CD8-positive, alpha-beta memory T cell (primary cell): ENCODE data around the gene RFX6. TPM values are rescaled to one million over a fixed set of nuclear protein-coding genes. Genes with fewer than 3 reads are reported as not detected.
"Not testable (repeated sequence)": the region's sequence is repeated elsewhere in the genome, so short reads cannot be mapped to it uniquely, and the experiment has no call there.

Experiments
- CTCF ChIA-PET: fragments of 350-600 bp; sonication (Branson Sonifier 250); formaldehyde crosslinking; loops from one replicate; lab custom pipeline; 2021; ENCODE audit warnings: antibody characterized with exemption; lab: Charles Lee
- POLR2A ChIA-PET: fragments of 350-600 bp; sonication (Branson Sonifier 250); formaldehyde crosslinking; loops from one replicate; lab custom pipeline; 2021; ENCODE audit warnings: antibody characterized with exemption; lab: Charles Lee
- DNase-seq, 5 donors: peaks; one replicate each; pipeline versions ENCODE4 v3.0.0 to v3.0.0-alpha.2; 2020 to 2022; ENCODE audit warnings: mixed read lengths in 1 of 5
- H3K27ac ChIP-seq: one replicate; pipeline ENCODE4 v1.7.0; 2013; ENCODE audit warnings: low read depth, mild to moderate bottlenecking, low read length, moderate library complexity
- H3K27me3 ChIP-seq: 2 replicates; pipeline ENCODE4 v1.7.0; 2013; ENCODE audit warnings: low read length, mild to moderate bottlenecking; ENCODE audit not compliant: insufficient read depth, poor library complexity, severe bottlenecking
- H3K36me3 ChIP-seq: 2 replicates; pipeline ENCODE4 v1.7.0; 2013; ENCODE audit warnings: mild to moderate bottlenecking, low read length, moderate library complexity; ENCODE audit not compliant: insufficient read depth
- H3K4me1 ChIP-seq: 2 replicates; pipeline ENCODE4 v1.7.0; 2013; ENCODE audit warnings: mild to moderate bottlenecking, low read length, moderate library complexity; ENCODE audit not compliant: insufficient read depth
- H3K4me3 ChIP-seq: 2 replicates; pipeline ENCODE4 v1.7.0; 2013; ENCODE audit warnings: mild to moderate bottlenecking, low read length
- H3K9me3 ChIP-seq: 2 replicates; pipeline ENCODE4 v1.7.0; 2013; ENCODE audit warnings: mild to moderate bottlenecking, low read length
- H3K27ac Mint-ChIP-seq, 8 donors: one replicate each; pipeline ENCODE4 v1.8.0; 2020 to 2021; ENCODE audit warnings: mixed read lengths in 8 of 8, mild to moderate bottlenecking in 6 of 8, inconsistent platforms in 3 of 8, moderate library complexity in 3 of 8
- H3K27me3 Mint-ChIP-seq, 2 donors: one replicate each; pipeline ENCODE4 v1.8.0; 2020 to 2021; ENCODE audit warnings: mixed read lengths in 2 of 2, mild to moderate bottlenecking in 1 of 2, moderate library complexity in 1 of 2
- H3K36me3 Mint-ChIP-seq, 3 donors: one replicate each; pipeline ENCODE4 v1.8.0; 2020 to 2021; ENCODE audit warnings: mixed read lengths in 3 of 3, inconsistent platforms in 1 of 3, mild to moderate bottlenecking in 1 of 3
- H3K4me1 Mint-ChIP-seq, 3 donors: one replicate each; pipeline ENCODE4 v1.8.0; 2020 to 2021; ENCODE audit warnings: mixed read lengths in 3 of 3, inconsistent platforms in 1 of 3, mild to moderate bottlenecking in 1 of 3
- H3K4me3 Mint-ChIP-seq, 7 donors: one replicate each; pipeline ENCODE4 v1.8.0; 2020 to 2021; ENCODE audit warnings: mixed read lengths in 7 of 7, mild to moderate bottlenecking in 6 of 7, moderate library complexity in 4 of 7, inconsistent platforms in 2 of 7
- H3K9me3 Mint-ChIP-seq, 5 donors: one replicate each; pipeline ENCODE4 v1.8.0; 2020 to 2022; ENCODE audit warnings: mixed read lengths in 5 of 5, mild to moderate bottlenecking in 3 of 5, moderate library complexity in 2 of 5, inconsistent platforms in 1 of 5
- polyA plus RNA-seq: library from polyadenylated mRNA; unstranded; fragments of 300-500 nt; fragmentation: Illumina TruSeq; gene quantifications from one replicate; pipeline ENCODE4 v1.2.3, GENCODE V29; 2021
- total RNA-seq, 2 experiments: library from RNA; stranded (reverse); gene quantifications; one replicate each; pipeline ENCODE4 v1.2.3, GENCODE V29; 2021

Gene RFX6, protein sequence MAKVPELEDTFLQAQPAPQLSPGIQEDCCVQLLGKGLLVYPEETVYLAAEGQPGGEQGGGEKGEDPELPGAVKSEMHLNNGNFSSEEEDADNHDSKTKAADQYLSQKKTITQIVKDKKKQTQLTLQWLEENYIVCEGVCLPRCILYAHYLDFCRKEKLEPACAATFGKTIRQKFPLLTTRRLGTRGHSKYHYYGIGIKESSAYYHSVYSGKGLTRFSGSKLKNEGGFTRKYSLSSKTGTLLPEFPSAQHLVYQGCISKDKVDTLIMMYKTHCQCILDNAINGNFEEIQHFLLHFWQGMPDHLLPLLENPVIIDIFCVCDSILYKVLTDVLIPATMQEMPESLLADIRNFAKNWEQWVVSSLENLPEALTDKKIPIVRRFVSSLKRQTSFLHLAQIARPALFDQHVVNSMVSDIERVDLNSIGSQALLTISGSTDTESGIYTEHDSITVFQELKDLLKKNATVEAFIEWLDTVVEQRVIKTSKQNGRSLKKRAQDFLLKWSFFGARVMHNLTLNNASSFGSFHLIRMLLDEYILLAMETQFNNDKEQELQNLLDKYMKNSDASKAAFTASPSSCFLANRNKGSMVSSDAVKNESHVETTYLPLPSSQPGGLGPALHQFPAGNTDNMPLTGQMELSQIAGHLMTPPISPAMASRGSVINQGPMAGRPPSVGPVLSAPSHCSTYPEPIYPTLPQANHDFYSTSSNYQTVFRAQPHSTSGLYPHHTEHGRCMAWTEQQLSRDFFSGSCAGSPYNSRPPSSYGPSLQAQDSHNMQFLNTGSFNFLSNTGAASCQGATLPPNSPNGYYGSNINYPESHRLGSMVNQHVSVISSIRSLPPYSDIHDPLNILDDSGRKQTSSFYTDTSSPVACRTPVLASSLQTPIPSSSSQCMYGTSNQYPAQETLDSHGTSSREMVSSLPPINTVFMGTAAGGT
- total RNA-seq (not detected), polyA plus RNA-seq (not detected)

- no peak within 1 kb of the TSS for H3K27ac Mint-ChIP-seq
- POLR2A ChIA-PET = no interaction called here
- CTCF ChIA-PET = no interaction called here
- H3K9me3 ChIP-seq = no peaks in the 10 kb centered on the region
- DNase-seq = no peak
- H3K4me3 ChIP-seq = no peak within 1 kb of the TSS
- peak within 1 kb of the TSS in 3 of 7 donors; percentile 43 to 72 (median 68) for H3K4me3 Mint-ChIP-seq
- no peak within 1 kb of the TSS for H3K27ac ChIP-seq
- H3K36me3 Mint-ChIP-seq = peaks cover 0 to 4% (median 0%) of the 10 kb centered on the region in 3 donors
- H3K4me1 Mint-ChIP-seq = peaks cover 7 to 16% (median 7%) of the 10 kb centered on the region in 3 donors
- H3K27me3 Mint-ChIP-seq = peaks cover 20 to 35% of the 10 kb centered on the region in 2 donors
- no peaks in the 10 kb centered on the region for H3K4me1 ChIP-seq
- H3K36me3 ChIP-seq = no peaks in the 10 kb centered on the region
- peaks cover 10% of the 10 kb centered on the region for H3K27me3 ChIP-seq
- H3K9me3 Mint-ChIP-seq = peaks cover 0 to 6% (median 5%) of the 10 kb centered on the region in 5 donors
Measured at GRCh38 chr6:116876635-116877611, at the start of gene RFX6. RFX6 (plus strand) TSS chr6:116877242; CDS start chr6:116877276, 34 bp downstream.

- no peak overlapping the region for H3K27ac ChIP-seq
- H3K9me3 ChIP-seq = no peaks in the 10 kb centered on the region
- no peak for DNase-seq
- peaks cover 5 to 22% (median 8%) of the 10 kb centered on the region in 5 donors for H3K9me3 Mint-ChIP-seq
- POLR2A ChIA-PET = no interaction called here
- no peaks in the 10 kb centered on the region for H3K27me3 ChIP-seq
- H3K36me3 ChIP-seq = no peaks in the 10 kb centered on the region
- H3K27ac Mint-ChIP-seq = no peak overlapping the region
- H3K36me3 Mint-ChIP-seq = no peaks in the 10 kb centered on the region
- H3K4me1 Mint-ChIP-seq = no peaks in the 10 kb centered on the region
- CTCF ChIA-PET = no interaction called here
- H3K4me3 Mint-ChIP-seq = no peak overlapping the region
- H3K4me3 ChIP-seq = no peak overlapping the region
- no peaks in the 10 kb centered on the region for H3K4me1 ChIP-seq
- no peaks in the 10 kb centered on the region for H3K27me3 Mint-ChIP-seq
Measured at GRCh38 chr6:116827561-116828240, 49.3 kb upstream of the RFX6 start.

DNA sequence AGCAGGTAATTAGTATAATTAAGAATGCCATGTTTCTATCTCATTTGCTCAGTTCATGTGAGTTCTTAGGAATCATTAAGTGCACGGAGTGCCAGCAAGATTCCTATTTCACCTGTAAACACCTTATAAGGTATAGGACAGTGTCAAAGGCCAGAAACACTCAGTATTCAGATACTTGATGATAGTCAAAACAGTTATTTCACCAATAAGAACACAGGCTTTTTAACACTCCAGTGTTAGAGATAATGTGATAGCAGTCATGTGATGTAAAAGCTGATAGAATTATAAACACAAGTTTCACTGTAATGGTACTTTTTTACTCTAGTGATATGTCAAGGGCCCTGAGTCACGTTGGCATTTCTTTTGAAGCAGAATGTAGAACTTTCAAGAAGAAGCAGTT lies 48.1 kb upstream of the RFX6 start, which contains the start of gene GPRC6A:
Gene GPRC6A, minus strand, starts transcription at position 101 of the 400 bp plus-strand sequence. Its CDS starts 70 bp downstream, at position 31.
- no peaks in the 10 kb centered on the region for H3K36me3 ChIP-seq
- ChIA-PET POLR2A (no interaction called here), CTCF (no interaction called here)
- no peaks in the 10 kb centered on the region for H3K27me3 ChIP-seq
- H3K36me3 Mint-ChIP-seq = no peaks in the 10 kb centered on the region
- no peak within 1 kb of the TSS for H3K4me3 ChIP-seq
- no peaks in the 10 kb centered on the region for H3K27me3 Mint-ChIP-seq
- no peaks in the 10 kb centered on the region for H3K4me1 Mint-ChIP-seq
- no peak for DNase-seq
- H3K9me3 Mint-ChIP-seq = peaks cover under 1 to 10% (median under 1%) of the 10 kb centered on the region in 5 donors
- no peak within 1 kb of the TSS for H3K4me3 Mint-ChIP-seq
- no peak within 1 kb of the TSS for H3K27ac ChIP-seq
- H3K9me3 ChIP-seq = no peaks in the 10 kb centered on the region
- H3K4me1 ChIP-seq = no peaks in the 10 kb centered on the region
- H3K27ac Mint-ChIP-seq = no peak within 1 kb of the TSS

GRCh38 chr6:116834526-116834925 lies 42.5 kb upstream of the RFX6 start:
- H3K36me3 Mint-ChIP-seq, H3K9me3 ChIP-seq, H3K4me1 Mint-ChIP-seq, H3K27me3 ChIP-seq, H3K27ac Mint-ChIP-seq, H3K4me1 ChIP-seq, H3K4me3 Mint-ChIP-seq, DNase-seq, H3K36me3 ChIP-seq, POLR2A ChIA-PET, H3K27me3 Mint-ChIP-seq, CTCF ChIA-PET, H3K9me3 Mint-ChIP-seq, H3K4me3 ChIP-seq, H3K27ac ChIP-seq: not testable (repeated sequence)

DNA sequence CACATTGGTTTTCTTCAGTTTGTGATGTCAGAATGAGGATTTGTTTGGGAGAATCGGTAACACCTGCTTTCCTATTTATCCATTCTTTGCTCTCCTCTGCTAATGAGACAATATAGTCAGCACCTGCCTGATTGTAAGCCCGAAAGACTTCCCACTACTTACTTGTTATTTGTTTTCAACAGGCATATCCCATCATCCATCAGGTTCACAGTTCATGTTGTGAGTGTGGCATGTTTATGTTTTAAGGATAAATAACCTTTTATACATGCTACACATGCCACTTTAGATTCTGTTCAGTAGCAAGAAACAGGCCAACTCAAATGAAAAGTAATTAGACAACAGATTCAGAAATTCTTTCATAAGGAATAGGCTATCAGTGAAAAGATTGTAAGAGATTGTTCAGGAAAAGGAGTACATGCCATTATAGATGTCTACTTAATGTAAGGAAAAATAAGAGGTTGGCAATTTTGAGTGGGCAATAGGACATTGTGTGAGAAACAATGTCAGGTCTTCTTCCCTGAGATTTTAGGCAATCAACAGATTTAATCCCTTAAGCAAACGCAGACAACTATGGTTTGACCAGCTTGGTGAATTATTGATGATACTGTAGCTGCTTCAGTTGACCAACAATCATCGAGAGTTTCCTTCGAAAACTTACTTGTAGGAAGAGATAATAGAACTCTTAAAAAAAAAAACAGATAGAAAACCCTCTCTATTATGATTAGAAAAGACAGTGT lies 40.3 kb upstream of the RFX6 start:
- Histone ChIP-seq H3K4me1 (no peaks in the 10 kb centered on the region), H3K27ac (no peak overlapping the region), H3K27me3 (no peaks in the 10 kb centered on the region), H3K4me3 (no peak overlapping the region), H3K36me3 (no peaks in the 10 kb centered on the region), H3K9me3 (no peaks in the 10 kb centered on the region)
- DNase-seq = no peak
- no peak overlapping the region for H3K4me3 Mint-ChIP-seq
- H3K27me3 Mint-ChIP-seq = peaks cover 3 to 6% of the 10 kb centered on the region in 2 donors
- H3K36me3 Mint-ChIP-seq = no peaks in the 10 kb centered on the region
- ChIA-PET POLR2A (no interaction called here), CTCF (no interaction called here)
- no peak overlapping the region for H3K27ac Mint-ChIP-seq
- peaks cover 0 to 5% (median 2%) of the 10 kb centered on the region in 5 donors for H3K9me3 Mint-ChIP-seq
- H3K4me1 Mint-ChIP-seq = no peaks in the 10 kb centered on the region

GRCh38 chr6:116840091-116840490 lies 37.0 kb upstream of the RFX6 start:
- DNase-seq = no peak
- H3K27ac ChIP-seq = no peak overlapping the region
- Mint-ChIP-seq H3K27me3 (peaks cover 3 to 6% of the 10 kb centered on the region in 2 donors), H3K36me3 (no peaks in the 10 kb centered on the region), H3K9me3 (peaks cover 0 to 5% (median 2%) of the 10 kb centered on the region in 5 donors), H3K4me1 (no peaks in the 10 kb centered on the region), H3K4me3 (no peak overlapping the region), H3K27ac (no peak overlapping the region)
- CTCF ChIA-PET = no interaction called here
- H3K4me3 ChIP-seq = no peak overlapping the region
- H3K9me3 ChIP-seq = no peaks in the 10 kb centered on the region
- POLR2A ChIA-PET = no interaction called here
- no peaks in the 10 kb centered on the region for H3K27me3 ChIP-seq
- H3K36me3 ChIP-seq = no peaks in the 10 kb centered on the region
- H3K4me1 ChIP-seq = no peaks in the 10 kb centered on the region

DNA sequence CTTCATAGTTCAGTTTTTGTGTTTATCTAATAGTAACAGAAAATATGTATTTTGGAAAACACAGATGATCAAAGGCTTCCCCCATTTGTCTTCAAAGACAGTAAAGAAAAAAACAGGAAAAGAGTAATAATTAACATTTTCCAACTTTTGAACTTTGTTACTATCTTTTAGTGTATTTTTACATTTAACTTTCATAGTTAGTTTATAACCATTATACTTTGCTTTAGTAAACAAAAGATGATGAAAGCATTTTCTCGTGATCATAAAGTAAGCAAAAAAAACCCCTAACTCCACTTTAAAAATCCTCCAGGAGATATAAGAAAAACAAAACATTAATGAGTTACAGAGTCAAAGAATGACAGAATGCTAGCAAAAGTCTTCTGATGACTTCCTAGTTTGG lies 34.6 kb upstream of the RFX6 start:
- no peak overlapping the region for H3K4me3 Mint-ChIP-seq
- no peak for DNase-seq

More for the DNA sequence above, 34.6 kb upstream of the RFX6 start:
- Histone ChIP-seq H3K4me3 (no peak overlapping the region), H3K4me1 (no peaks in the 10 kb centered on the region), H3K9me3 (no peaks in the 10 kb centered on the region), H3K27me3 (no peaks in the 10 kb centered on the region), H3K36me3 (no peaks in the 10 kb centered on the region), H3K27ac (no peak overlapping the region)
- Mint-ChIP-seq H3K36me3 (no peaks in the 10 kb centered on the region), H3K27me3 (peaks cover 0 to 3% of the 10 kb centered on the region in 2 donors), H3K4me1 (no peaks in the 10 kb centered on the region), H3K9me3 (peaks cover 0 to 2% (median 0%) of the 10 kb centered on the region in 5 donors), H3K27ac (no peak overlapping the region)
- CTCF ChIA-PET = no interaction called here
- POLR2A ChIA-PET = no interaction called here
